CD4-positive, alpha-beta T cell treated with Interleukin-4 for 1 hour (primary cell): ENCODE data around the gene CNIH1.

Experiments used
- DNase-seq, 2 donors: peaks; one replicate each; pipeline ENCODE4 v3.0.0-alpha.2; 2020 to 2022

Gene CNIH1

DNA sequence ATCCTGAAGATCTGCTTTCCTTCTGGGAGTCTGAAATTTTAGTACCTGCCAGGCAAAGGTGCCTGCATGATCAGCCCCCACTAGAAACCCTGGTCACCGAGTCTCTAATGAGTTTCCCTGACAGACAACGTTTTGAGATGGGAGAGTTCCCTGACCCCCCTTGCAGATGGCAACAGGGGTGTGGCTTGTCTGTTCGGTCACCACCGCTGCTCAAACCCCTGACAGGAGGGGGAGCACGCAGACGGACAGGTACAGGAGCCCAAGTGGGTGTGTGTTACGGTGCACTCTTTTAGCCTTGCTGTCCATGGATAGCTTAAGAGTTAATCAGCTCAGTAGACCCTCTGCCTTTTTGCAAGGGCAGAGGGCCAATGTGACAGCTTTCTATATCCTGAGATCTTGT lies 63.7 kb downstream of the CNIH1 start:
- no peak for DNase-seq

DNA sequence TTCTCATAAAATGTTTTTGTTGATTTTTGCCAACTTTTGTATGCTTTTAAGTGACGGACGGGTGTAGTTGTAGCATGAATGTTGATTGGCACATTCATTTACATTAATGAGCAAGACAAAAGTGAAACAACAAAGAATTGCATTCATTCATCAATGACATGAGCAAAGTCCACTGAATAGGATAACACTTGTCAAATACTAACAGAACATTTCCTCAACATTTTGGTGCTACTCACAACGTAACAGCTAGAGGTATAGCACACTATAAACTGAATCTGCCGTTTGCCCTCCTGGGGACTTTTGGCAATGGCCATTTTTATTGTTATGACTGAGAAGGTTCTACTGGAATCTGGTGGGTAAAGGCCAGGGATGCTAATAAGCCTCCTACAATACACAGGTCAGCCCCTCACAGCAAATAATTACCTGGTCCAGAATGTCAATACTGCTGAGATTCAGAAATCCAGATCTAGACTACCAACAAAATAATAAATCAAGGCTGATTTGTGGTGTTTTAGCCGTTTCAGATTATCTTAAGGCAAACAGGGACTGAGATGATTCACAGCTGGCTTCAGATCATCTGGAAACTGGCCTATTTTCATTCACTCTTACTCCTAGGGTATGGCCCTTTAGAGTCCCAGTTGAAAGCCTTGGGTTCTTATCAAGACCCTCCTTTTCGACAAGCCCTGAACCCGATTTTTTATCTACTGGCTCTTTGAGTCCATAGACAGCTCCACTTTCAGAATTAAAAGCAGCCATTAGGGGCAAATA lies 66.9 kb downstream of the CNIH1 start:
- DNase-seq: no peak
